ENCODE results near the gene CDKN2B.

CDKN2B gene

GRCh38 chr9:22033012-22033630, 24.0 kb upstream of the CDKN2B start:
- no peak for DNase-seq (ENCODE audit: low spot score)

GRCh38 chr9:22031655-22032411, 22.7 kb upstream of the CDKN2B start:
- DNase-seq (ENCODE audit: low spot score): no peak

GRCh38 chr9:22030101-22030598, 21.0 kb upstream of the CDKN2B start:
- no peak for DNase-seq (ENCODE audit: low spot score)

GRCh38 chr9:22029231-22029630, 20.1 kb upstream of the CDKN2B start:
- DNase-seq (ENCODE audit: low spot score): no peak

- DNase-seq (ENCODE audit: low spot score): no peak
These were observed 19.3 kb upstream of the CDKN2B start for GRCh38 chr9:22028394-22028793.

- no peak for DNase-seq (ENCODE audit: low spot score)
These were observed 17.6 kb upstream of the CDKN2B start for GRCh38 chr9:22026696-22027095.

GRCh38 chr9:22022396-22022795, 13.3 kb upstream of the CDKN2B start:
- DNase-seq (ENCODE audit: low spot score): no peak

GRCh38 chr9:22010866-22011625, 1.9 kb upstream of the CDKN2B start:
- no peak for DNase-seq (ENCODE audit: low spot score)

- no peak for DNase-seq (ENCODE audit: low spot score)
These were observed 382 bp upstream of the CDKN2B start for GRCh38 chr9:22009506-22009867.

GRCh38 chr9:22008384-22008716, 755 bp downstream of the CDKN2B start:
- DNase-seq (ENCODE audit: low spot score): no peak

- DNase-seq (ENCODE audit: low spot score): no peak
These were observed 3.2 kb downstream of the CDKN2B start for GRCh38 chr9:22005702-22006606.

- no peak for DNase-seq (ENCODE audit: low spot score)
These were observed 3.9 kb downstream of the CDKN2B start for GRCh38 chr9:22005021-22005701.

GRCh38 chr9:22002038-22002437, 7.1 kb downstream of the CDKN2B start:
- DNase-seq (ENCODE audit: low spot score): no peak

- no peak for DNase-seq (ENCODE audit: low spot score)
These were observed 11.1 kb downstream of the CDKN2B start for GRCh38 chr9:21998026-21998425.

GRCh38 chr9:21997480-21997879, 11.6 kb downstream of the CDKN2B start:
- DNase-seq (ENCODE audit: low spot score): no peak

GRCh38 chr9:21996858-21997257, 12.2 kb downstream of the CDKN2B start:
- DNase-seq (ENCODE audit: low spot score): no peak

GRCh38 chr9:21996438-21996837, 12.7 kb downstream of the CDKN2B start:
- no peak for DNase-seq (ENCODE audit: low spot score)

- DNase-seq (ENCODE audit: low spot score): peak; percentile 74
These were observed 13.3 kb downstream of the CDKN2B start for GRCh38 chr9:21995666-21996398.

GRCh38 chr9:21995006-21995665, 14.0 kb downstream of the CDKN2B start:
- no peak for DNase-seq (ENCODE audit: low spot score)

- DNase-seq (ENCODE audit: low spot score): no peak
These were observed 14.5 kb downstream of the CDKN2B start, which contains the start of gene CDKN2B-AS1 for GRCh38 chr9:21994556-21995005. Gene CDKN2B-AS1, plus strand, starts transcription at chr9:21994791.

Measured in left forelimb (tissue), 1 donor.